CD14-positive monocyte (primary cell): ENCODE measurements around the gene SIK2. TPM values are rescaled to one million over a fixed set of nuclear protein-coding genes. Genes with fewer than 3 reads are reported as not detected.

Source experiments
- DNase-seq, 3 donors: peaks; one replicate each; pipeline ENCODE4 v3.0.0-alpha.2; 2011 to 2022
- H2AFZ ChIP-seq: 2 replicates; pipeline ENCODE4 v1.6.0; 2012; ENCODE audit warnings: mild to moderate bottlenecking, low read depth, low read length, inconsistent platforms; ENCODE audit not compliant: insufficient read depth, poor library complexity, severe bottlenecking
- H3K27ac ChIP-seq, 2 donors: 1 replicate in 1 of 2; 2 replicates in 1 of 2; pipeline ENCODE4 v1.5.1; 2012 to 2013; ENCODE audit warnings: low read length in 2 of 2, control low read depth in 1 of 2, inconsistent platforms in 1 of 2, low read depth in 1 of 2, mild to moderate bottlenecking in 1 of 2
- H3K27me3 ChIP-seq, 2 donors: one replicate each; pipeline versions ENCODE4 v1.6.0 to v1.6.1; 2011 to 2013; ENCODE audit warnings: low read length in 2 of 2; ENCODE audit not compliant: control insufficient read depth in 2 of 2, insufficient read depth in 2 of 2
- H3K36me3 ChIP-seq, 2 donors: replicated peaks in 1 of 2; 1 replicate in 1 of 2; 2 replicates in 1 of 2; pipeline versions ENCODE4 v1.5.1 to v1.6.1; 2012 to 2013; ENCODE audit warnings: low read length in 2 of 2, control low read depth in 1 of 2, inconsistent platforms in 1 of 2, mild to moderate bottlenecking in 1 of 2; ENCODE audit not compliant: insufficient read depth in 2 of 2, control insufficient read depth in 1 of 2
- H3K4me1 ChIP-seq, 2 donors: 1 replicate in 1 of 2; 2 replicates in 1 of 2; pipeline versions ENCODE4 v1.5.1 to v1.6.1; 2012 to 2013; ENCODE audit warnings: low read length in 2 of 2, control low read depth in 1 of 2, inconsistent platforms in 1 of 2, mild to moderate bottlenecking in 1 of 2, moderate library complexity in 1 of 2; ENCODE audit not compliant: insufficient read depth in 2 of 2, control insufficient read depth in 1 of 2
- H3K4me2 ChIP-seq: replicated peaks from 2 replicates; pipeline ENCODE3; 2012; ENCODE audit warnings: low read length, moderate library complexity, mild to moderate bottlenecking; ENCODE audit not compliant: poor library complexity, severe bottlenecking; ENCODE audit errors: extremely low read depth
- H3K4me3 ChIP-seq, 3 experiments: fragments of 200-600 bp in 1 of 3; sonication (generic) in 1 of 3; replicated peaks in 1 of 3; 1 replicate in 2 of 3; 2 replicates in 1 of 3; pipeline ENCODE4 v1.5.1; 2011 to 2013; ENCODE audit warnings: low read length in 3 of 3, mild to moderate bottlenecking in 3 of 3, control low read depth in 2 of 3, low read depth in 2 of 3, inconsistent platforms in 1 of 3, moderate library complexity in 1 of 3
- H3K79me2 ChIP-seq: 2 replicates; pipeline ENCODE4 v1.6.0; 2012; ENCODE audit warnings: mild to moderate bottlenecking, control low read depth, inconsistent platforms, low read length, moderate library complexity; ENCODE audit not compliant: insufficient read depth
- H3K9ac ChIP-seq: 2 replicates; pipeline ENCODE4 v1.6.0; 2017; ENCODE audit warnings: low read length, mild to moderate bottlenecking; ENCODE audit not compliant: insufficient read depth, poor library complexity, severe bottlenecking
- H3K9me3 ChIP-seq, 2 donors: replicated peaks in 1 of 2; 1 replicate in 1 of 2; 2 replicates in 1 of 2; pipeline versions ENCODE4 v1.5.1 to v1.6.1; 2012 to 2013; ENCODE audit warnings: low read length in 2 of 2, control low read depth in 1 of 2; ENCODE audit not compliant: control insufficient read depth in 1 of 2, insufficient read depth in 1 of 2
- H4K20me1 ChIP-seq: 2 replicates; pipeline ENCODE4 v1.6.0; 2012; ENCODE audit warnings: mild to moderate bottlenecking, low read length, control low read depth, moderate library complexity; ENCODE audit not compliant: insufficient read depth
- H3K27ac Mint-ChIP-seq, 7 donors: one replicate each; pipeline ENCODE4 v1.8.0; 2020; ENCODE audit warnings: mild to moderate bottlenecking in 7 of 7, mixed read lengths in 7 of 7, moderate library complexity in 6 of 7, inconsistent platforms in 2 of 7
- H3K27me3 Mint-ChIP-seq, 3 donors: one replicate each; pipeline ENCODE4 v1.8.0; 2021 to 2022; ENCODE audit warnings: low read depth in 3 of 3, mild to moderate bottlenecking in 3 of 3, mixed read lengths in 3 of 3, moderate library complexity in 3 of 3, inconsistent platforms in 1 of 3
- H3K36me3 Mint-ChIP-seq, 2 donors: one replicate each; pipeline ENCODE4 v1.8.0; 2020; ENCODE audit warnings: mixed read lengths in 2 of 2, inconsistent platforms in 1 of 2, mild to moderate bottlenecking in 1 of 2
- H3K4me1 Mint-ChIP-seq: one replicate; pipeline ENCODE4 v1.8.0; 2020; ENCODE audit warnings: mild to moderate bottlenecking, mixed read lengths
- H3K4me3 Mint-ChIP-seq, 2 donors: one replicate each; pipeline ENCODE4 v1.8.0; 2020; ENCODE audit warnings: mild to moderate bottlenecking in 2 of 2, mixed read lengths in 2 of 2, moderate library complexity in 1 of 2
- H3K9me3 Mint-ChIP-seq, 7 donors: one replicate each; pipeline ENCODE4 v1.8.0; 2020 to 2022; ENCODE audit warnings: mixed read lengths in 7 of 7, mild to moderate bottlenecking in 6 of 7, moderate library complexity in 6 of 7, inconsistent platforms in 2 of 7
- CTCF ChIP-seq: fragments of 200-600 bp; IDR thresholded peaks from one replicate; pipeline ENCODE4 v1.8.0; 2022; ENCODE audit warnings: antibody characterized with exemption, mild to moderate bottlenecking
- WGBS: methylation state at CpG from one replicate; pipeline ENCODE4 v1.1.5; 2013; ENCODE audit warnings: missing lambda C conversion rate; ENCODE audit not compliant: insufficient coverage; 5-methylcytosine and 5-hydroxymethylcytosine counted together
- intact Hi-C, 2 donors: fragments of 100-400 bp; cut with micrococcal nuclease; formaldehyde crosslinking; loops; one replicate each; pipeline versions ENCODE4 v1.15.0 to v1.15.1; 2023
- polyA plus RNA-seq, 3 donors: library from polyadenylated mRNA; depleted of rRNA in 1 of 3; unstranded in 2 of 3; stranded (reverse) in 1 of 3; fragments of 300-500 nt in 2 of 3; fragments of >200 nt in 1 of 3; fragmentation: Illumina TruSeq in 2 of 3; gene quantifications; 1 replicate in 2 of 3; 2 replicates in 1 of 3; pipeline ENCODE4 v1.2.3, GENCODE V29; 2012 to 2021

The SIK2 gene
- polyA plus RNA-seq, 3 donors: 0.16 to 8.8 (median 0.23) TPM

- Histone ChIP-seq H2AFZ (no peak overlapping the region), H3K9me3 (no peaks in the 10 kb centered on the region), H3K27me3 (no peaks in the 10 kb centered on the region), H3K9ac (no peak overlapping the region), H3K4me3 (no peak overlapping the region), H4K20me1 (no peaks in the 10 kb centered on the region), H3K4me1 (no peaks in the 10 kb centered on the region), H3K36me3 (peaks cover 83 to 96% of the 10 kb centered on the region in 2 donors), H3K79me2 (no peaks in the 10 kb centered on the region), H3K27ac (no peak overlapping the region), H3K4me2 (no peak overlapping the region)
- Mint-ChIP-seq H3K4me1 (no peaks in the 10 kb centered on the region), H3K36me3 (peaks cover 73 to 95% of the 10 kb centered on the region in 2 donors), H3K9me3 (no peaks in the 10 kb centered on the region), H3K27ac (no peak overlapping the region), H3K27me3 (no peaks in the 10 kb centered on the region), H3K4me3 (no peak overlapping the region)
- TF ChIP-seq CTCF: no peak
- no peak for DNase-seq
- WGBS: 96% methylated on average over 5 of the region's 6 CpGs
- intact Hi-C loops: no loop called here
Observed at GRCh38 chr11:111756097-111756496, 153.8 kb downstream of the SIK2 start.

GRCh38 chr11:111759376-111759775, 157.1 kb downstream of the SIK2 start:
- Mint-ChIP-seq H3K27ac (no peak overlapping the region), H3K9me3 (no peaks in the 10 kb centered on the region), H3K27me3 (peaks cover 0 to 1% (median 0%) of the 10 kb centered on the region in 3 donors), H3K4me3 (no peak overlapping the region), H3K36me3 (peaks cover 76 to 92% of the 10 kb centered on the region in 2 donors), H3K4me1 (no peaks in the 10 kb centered on the region)
- Histone ChIP-seq H3K9me3 (no peaks in the 10 kb centered on the region), H3K4me1 (no peaks in the 10 kb centered on the region), H4K20me1 (no peaks in the 10 kb centered on the region), H3K36me3 (peaks cover 72 to 96% of the 10 kb centered on the region in 2 donors), H3K79me2 (peaks cover under 1% of the 10 kb centered on the region), H3K4me2 (no peak overlapping the region), H3K4me3 (no peak overlapping the region), H2AFZ (no peak overlapping the region), H3K27ac (no peak overlapping the region), H3K9ac (no peak overlapping the region), H3K27me3 (no peaks in the 10 kb centered on the region)
- no peak for DNase-seq
- intact Hi-C loops: no loop called here
- no peak for TF ChIP-seq CTCF
